Neuronal stem cell (in vitro differentiated cells): Measurements from ENCODE around the gene PARP16. TPM values are rescaled to one million over a fixed set of nuclear protein-coding genes. Genes with fewer than 3 reads are reported as not detected.

Source experiments
- DNase-seq: peaks from one replicate; pipeline ENCODE4 v3.0.0-alpha.2; 2013; ENCODE audit warnings: low spot score
- H2AFZ ChIP-seq: one replicate; pipeline ENCODE4 v1.6.1; 2013; ENCODE audit warnings: mild to moderate bottlenecking, low read length, inconsistent platforms
- H2AK5ac ChIP-seq: 2 replicates; pipeline ENCODE4 v1.6.1; 2013; ENCODE audit warnings: low read depth, mild to moderate bottlenecking, inconsistent platforms, low read length, moderate library complexity, mixed read lengths
- H2BK120ac ChIP-seq: 2 replicates; pipeline ENCODE4 v1.6.1; 2013; ENCODE audit warnings: low read depth, mild to moderate bottlenecking, inconsistent platforms, low read length, moderate library complexity, mixed read lengths
- H2BK12ac ChIP-seq: one replicate; pipeline ENCODE4 v1.6.1; 2013; ENCODE audit warnings: low read length, inconsistent platforms
- H2BK15ac ChIP-seq: 2 replicates; pipeline ENCODE4 v1.6.1; 2013; ENCODE audit warnings: mild to moderate bottlenecking, low read length, inconsistent platforms, mixed read lengths
- H2BK5ac ChIP-seq: one replicate; pipeline ENCODE4 v1.6.1; 2013; ENCODE audit warnings: inconsistent platforms, mild to moderate bottlenecking, low read length, moderate library complexity
- H3K14ac ChIP-seq: one replicate; pipeline ENCODE4 v1.6.1; 2013; ENCODE audit warnings: low read length, inconsistent platforms
- H3K18ac ChIP-seq: 2 replicates; pipeline ENCODE4 v1.6.1; 2013; ENCODE audit warnings: low read length, inconsistent platforms
- H3K23ac ChIP-seq: 2 replicates; pipeline ENCODE4 v1.6.1; 2013; ENCODE audit warnings: low read depth, mild to moderate bottlenecking, mixed read lengths, low read length, inconsistent platforms; ENCODE audit not compliant: poor library complexity
- H3K27ac ChIP-seq: replicated peaks from 3 replicates; pipeline ENCODE4 v1.5.1; 2013; ENCODE audit warnings: low read length, inconsistent platforms
- H3K27me3 ChIP-seq, 3 experiments: 2 replicates each; pipeline ENCODE4 v1.6.1; 2013; ENCODE audit warnings: low read length in 3 of 3, mild to moderate bottlenecking in 2 of 3, inconsistent platforms in 1 of 3, low read depth in 1 of 3, mixed read lengths in 1 of 3, moderate library complexity in 1 of 3; ENCODE audit not compliant: control insufficient read depth in 3 of 3, insufficient read depth in 3 of 3
- H3K36me3 ChIP-seq, 2 donors: replicated peaks in 1 of 2; 2 replicates each; pipeline ENCODE4 v1.6.1; 2013; ENCODE audit warnings: low read length in 2 of 2; ENCODE audit not compliant: control insufficient read depth in 2 of 2, insufficient read depth in 2 of 2
- H3K4ac ChIP-seq: 2 replicates; pipeline ENCODE4 v1.6.1; 2013; ENCODE audit warnings: inconsistent platforms, mild to moderate bottlenecking, low read length, moderate library complexity
- H3K4me1 ChIP-seq, 2 donors: 1 replicate in 1 of 2; 2 replicates in 1 of 2; pipeline ENCODE4 v1.6.1; 2013; ENCODE audit warnings: low read length in 2 of 2, low read depth in 1 of 2; ENCODE audit not compliant: control insufficient read depth in 2 of 2, insufficient read depth in 1 of 2
- H3K4me2 ChIP-seq: one replicate; pipeline ENCODE4 v1.6.1; 2013; ENCODE audit warnings: mild to moderate bottlenecking, low read length, inconsistent platforms; ENCODE audit not compliant: insufficient read depth, poor library complexity, severe bottlenecking
- H3K4me3 ChIP-seq, 2 donors: 2 replicates each; pipeline ENCODE4 v1.5.1; 2013; ENCODE audit warnings: low read length in 2 of 2, mild to moderate bottlenecking in 2 of 2, inconsistent platforms in 1 of 2, moderate library complexity in 1 of 2
- H3K79me1 ChIP-seq: one replicate; pipeline ENCODE4 v1.6.1; 2013; ENCODE audit warnings: low read depth, mild to moderate bottlenecking, inconsistent platforms, low read length, moderate library complexity
- H3K9ac ChIP-seq: one replicate; pipeline ENCODE4 v1.6.1; 2013; ENCODE audit warnings: mild to moderate bottlenecking, low read depth, low read length, inconsistent platforms; ENCODE audit not compliant: poor library complexity
- H3K9me3 ChIP-seq, 2 donors: replicated peaks in 1 of 2; 2 replicates each; pipeline versions ENCODE3 to v1.6.1; 2013; ENCODE audit warnings: low read length in 2 of 2, mild to moderate bottlenecking in 2 of 2, inconsistent platforms in 1 of 2, low read depth in 1 of 2, mixed read lengths in 1 of 2, moderate library complexity in 1 of 2; ENCODE audit not compliant: control insufficient read depth in 2 of 2, insufficient read depth in 1 of 2
- H4K8ac ChIP-seq: one replicate; pipeline ENCODE4 v1.6.1; 2013; ENCODE audit warnings: low read depth, mild to moderate bottlenecking, inconsistent platforms, low read length, moderate library complexity
- H4K91ac ChIP-seq: one replicate; pipeline ENCODE4 v1.6.1; 2013; ENCODE audit warnings: low read length, low read depth, mild to moderate bottlenecking, inconsistent platforms; ENCODE audit not compliant: poor library complexity
- WGBS, 2 donors: extraction: QIAGEN DNeasy Blood & Tissue Kit; methylation state at CpG; one replicate each; pipeline ENCODE4 v1.1.7; 2013; ENCODE audit warnings: missing lambda C conversion rate in 2 of 2, mixed read lengths in 1 of 2; ENCODE audit not compliant: insufficient read length in 2 of 2, insufficient replicate concordance in 1 of 2; ENCODE audit errors: extremely low coverage in 2 of 2; 5-methylcytosine and 5-hydroxymethylcytosine counted together
- small RNA-seq: library from polyadenylated mRNA; stranded (forward); fragments of <200 nt; extraction: miRNeasy Mini kit (QIAGEN cat#:217004); gene quantifications from one replicate; pipeline ENCODE3, GENCODE V24; 2013; ENCODE audit not compliant: insufficient read depth

PARP16 gene

DNA sequence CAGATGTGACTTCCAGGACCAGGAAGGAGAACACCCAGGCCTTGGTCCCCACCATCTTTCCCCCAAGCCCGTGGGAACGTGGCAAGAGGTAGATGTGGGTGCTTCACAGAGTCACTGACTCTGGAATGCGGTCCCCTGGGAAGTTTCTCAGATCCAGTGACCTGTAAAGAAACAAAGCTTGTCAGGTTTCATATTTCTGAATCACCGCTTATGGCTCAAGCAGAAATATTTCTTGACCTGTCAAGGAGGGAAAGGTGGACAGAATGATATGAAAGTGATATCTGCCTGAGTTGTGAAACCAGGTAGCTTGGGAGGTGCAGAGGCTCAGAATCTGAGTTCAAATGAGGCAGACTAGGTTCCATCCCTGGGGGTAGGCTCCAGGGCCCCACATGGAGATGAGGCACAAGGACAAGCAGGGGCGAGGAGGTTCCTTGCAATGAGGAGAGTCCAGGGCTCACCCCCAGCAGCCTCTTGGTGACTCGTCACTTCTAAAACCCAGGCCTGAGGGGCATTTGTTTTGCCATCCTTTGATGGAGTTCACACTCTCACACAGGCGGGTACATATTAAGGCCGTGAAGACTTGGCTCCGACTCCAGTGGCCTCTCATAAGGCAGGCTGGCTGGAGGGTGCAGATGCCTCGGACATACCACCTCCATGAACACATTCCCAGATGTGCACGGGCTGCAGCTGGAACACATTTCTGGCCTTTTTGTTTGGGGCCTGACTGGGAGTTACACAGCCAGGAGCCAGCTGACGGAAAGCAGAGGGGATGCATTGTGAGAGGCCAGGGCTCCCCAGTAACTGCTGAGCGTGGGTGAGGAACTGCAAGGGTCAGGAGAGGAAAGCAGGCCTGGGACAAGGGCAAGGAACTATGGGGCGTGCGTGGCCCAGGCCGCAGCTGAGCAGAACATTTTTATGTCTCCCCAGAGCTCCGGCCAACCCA is 76.7 kb downstream of the PARP16 start:
- Histone ChIP-seq H3K9me3 (peaks cover 0 to 2% of the 10 kb centered on the region in 2 donors), H3K18ac (peak overlapping the region; percentile 72), H3K4me3 (no peak overlapping the region), H2BK12ac (peak overlapping the region; percentile 69), H3K27ac (no peak overlapping the region), H2BK120ac (no peak overlapping the region), H3K4me1 (peaks cover 4 to 13% of the 10 kb centered on the region in 2 donors), H2AK5ac (peak overlapping the region; percentile 53), H4K8ac (no peak overlapping the region), H3K79me1 (no peaks in the 10 kb centered on the region), H3K36me3 (no peaks in the 10 kb centered on the region), H3K23ac (no peak overlapping the region), H3K4me2 (no peak overlapping the region), H3K9ac (no peak overlapping the region), H2BK5ac (no peak overlapping the region), H3K4ac (no peak overlapping the region), H2BK15ac (peak overlapping the region; percentile 54), H2AFZ (peak overlapping the region; percentile 30), H4K91ac (no peak overlapping the region), H3K14ac (peak overlapping the region; percentile 0), H3K27me3 (peaks cover 0 to 19% (median 0%) of the 10 kb centered on the region in 3 experiments)
- DNase-seq = no peak
- no CpG with 5 or more reads among the region's 17 CpGs for WGBS, 2 donors

DNA sequence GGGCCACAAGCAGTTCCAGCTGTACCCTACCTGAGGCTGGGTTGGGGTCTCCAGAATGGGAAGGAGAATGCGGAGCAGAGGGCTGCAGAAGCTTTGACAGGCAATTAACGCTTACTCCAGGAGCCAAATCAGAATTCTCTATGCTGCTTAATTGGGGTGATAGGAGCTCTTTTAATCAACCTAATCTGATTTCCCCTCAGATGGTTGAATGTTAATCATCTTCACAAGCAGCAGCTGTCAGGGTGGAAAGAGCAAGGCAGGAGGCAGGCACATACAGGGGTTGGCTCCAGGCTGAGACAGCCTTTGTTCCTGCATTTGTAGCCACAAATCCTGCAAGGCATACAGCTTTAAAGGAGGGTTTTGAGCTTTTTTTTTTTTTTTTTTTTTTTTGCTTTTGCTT is 78.0 kb downstream of the PARP16 start:
- Histone ChIP-seq H2AFZ (no peak overlapping the region), H3K27me3 (peaks cover 0 to 22% (median 0%) of the 10 kb centered on the region in 3 experiments), H3K79me1 (no peaks in the 10 kb centered on the region), H3K14ac (peak overlapping the region; percentile 44), H3K9ac (no peak overlapping the region), H2BK12ac (no peak overlapping the region), H3K36me3 (no peaks in the 10 kb centered on the region), H2BK15ac (no peak overlapping the region), H3K4me1 (peaks cover 4 to 13% of the 10 kb centered on the region in 2 donors), H3K18ac (no peak overlapping the region), H3K4me2 (no peak overlapping the region), H4K91ac (no peak overlapping the region), H4K8ac (no peak overlapping the region), H3K4me3 (no peak overlapping the region), H2AK5ac (no peak overlapping the region), H2BK5ac (no peak overlapping the region), H2BK120ac (no peak overlapping the region), H3K23ac (no peak overlapping the region), H3K4ac (no peak overlapping the region), H3K9me3 (peaks cover 0 to 2% of the 10 kb centered on the region in 2 donors), H3K27ac (no peak overlapping the region)
- DNase-seq = no peak
- WGBS, 2 donors = no CpG with 5 or more reads among the region's 2 CpGs

Small RNA genes within 50 kb of the gene (small RNA-seq; reads per million reads assigned to genes)
- gene AC068213.1 (not detected), gene RNU5A-1 (3,941 reads per million, percentile 99 among the genes with 10 or more reads in this experiment), gene RNU5B-1 (538 reads per million, percentile 98 among the genes with 10 or more reads in this experiment), gene RNU6-686P (not detected), gene SNORA24B (not detected)
